SU-DHL-6 (cell line): ENCODE data around the gene TMIGD2.

Experiments used
- EZH2phosphoT487 ChIP-seq: fragments of 200-600 bp; sonication (generic), shearing (Covaris generic); conservative IDR thresholded peaks from 2 replicates; pipeline ENCODE4 v1.6.1; 2018; ENCODE audit warnings: mild to moderate bottlenecking, antibody characterized with exemption, low read length, moderate library complexity, mixed read lengths
- TF ChIP-seq, protein P1 (sequence below): fragments of 200-600 bp; sonication (generic); IDR thresholded peaks from one replicate; pipeline ENCODE4 v1.5.1; 2017; ENCODE audit warnings: antibody characterized with exemption, mild to moderate bottlenecking, low read length, moderate library complexity; ENCODE audit not compliant: insufficient read depth, poor library complexity, severe bottlenecking

GRCh38 chr19:4260613-4261191 lies 41.5 kb downstream of the TMIGD2 start:
- TF ChIP-seq, protein P1, sequence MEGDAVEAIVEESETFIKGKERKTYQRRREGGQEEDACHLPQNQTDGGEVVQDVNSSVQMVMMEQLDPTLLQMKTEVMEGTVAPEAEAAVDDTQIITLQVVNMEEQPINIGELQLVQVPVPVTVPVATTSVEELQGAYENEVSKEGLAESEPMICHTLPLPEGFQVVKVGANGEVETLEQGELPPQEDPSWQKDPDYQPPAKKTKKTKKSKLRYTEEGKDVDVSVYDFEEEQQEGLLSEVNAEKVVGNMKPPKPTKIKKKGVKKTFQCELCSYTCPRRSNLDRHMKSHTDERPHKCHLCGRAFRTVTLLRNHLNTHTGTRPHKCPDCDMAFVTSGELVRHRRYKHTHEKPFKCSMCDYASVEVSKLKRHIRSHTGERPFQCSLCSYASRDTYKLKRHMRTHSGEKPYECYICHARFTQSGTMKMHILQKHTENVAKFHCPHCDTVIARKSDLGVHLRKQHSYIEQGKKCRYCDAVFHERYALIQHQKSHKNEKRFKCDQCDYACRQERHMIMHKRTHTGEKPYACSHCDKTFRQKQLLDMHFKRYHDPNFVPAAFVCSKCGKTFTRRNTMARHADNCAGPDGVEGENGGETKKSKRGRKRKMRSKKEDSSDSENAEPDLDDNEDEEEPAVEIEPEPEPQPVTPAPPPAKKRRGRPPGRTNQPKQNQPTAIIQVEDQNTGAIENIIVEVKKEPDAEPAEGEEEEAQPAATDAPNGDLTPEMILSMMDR, result no peak
- no peak for TF ChIP-seq EZH2phosphoT487
